ENCODE data around the gene TMEM185A. TPM values are rescaled to one million over a fixed set of nuclear protein-coding genes. Genes with fewer than 3 reads are reported as not detected.
A peak's percentile ranks its signal among the peaks of the same experiment; 100 is the strongest.

The TMEM185A gene
- total and polyA plus RNA-seq, 2 donors (not counting 1 experiment from before 2014, with no cell fraction given) = 17.3 to 24.9 TPM

GRCh38 chrX:149638860-149639259 lies 7.3 kb upstream of the TMEM185A start:
- Histone ChIP-seq H3K27me3 (ENCODE audit: control insufficient read depth, insufficient read depth, low read length) (no peaks in the 10 kb centered on the region), H3K4me1 (ENCODE audit: control insufficient read depth, extremely low read depth, insufficient read depth, low read length) (no peaks in the 10 kb centered on the region), H2AFZ (ENCODE audit: low read length) (no peak overlapping the region), H3K4me2 (ENCODE audit: extremely low read depth, insufficient read depth, low read length) (no peak overlapping the region), H3K9ac (ENCODE audit: insufficient read depth, low read length) (no peak overlapping the region), H3K9me3 (ENCODE audit: control insufficient read depth, insufficient read depth, low read depth, low read length) (no peaks in the 10 kb centered on the region), H3K79me2 (ENCODE audit: control insufficient read depth, insufficient read depth, low read length) (no peaks in the 10 kb centered on the region), H3K4me3 (replicated peaks in 1 of 4; ENCODE audit: control extremely low read depth in 1 of 4, insufficient read depth in 1 of 4, low read depth in 3 of 4, low read length in 4 of 4) (no peak overlapping the region), H3K36me3 (ENCODE audit: control insufficient read depth, insufficient read depth, low read length) (no peaks in the 10 kb centered on the region), H4K20me1 (ENCODE audit: control insufficient read depth, extremely low read depth, insufficient read depth, low read length) (no peaks in the 10 kb centered on the region), H3K27ac (ENCODE audit: insufficient read depth, low read length) (no peak overlapping the region)
- TF ChIP-seq EZH2 (IDR thresholded peaks at IDR 0.05; ENCODE audit: low read length, missing control alignments) = no peak
- no peak for TF ChIP-seq CTCF (conservative IDR thresholded peaks at IDR 0.05 in 1 of 2, IDR thresholded peaks at IDR 0.05 in 1 of 2; ENCODE audit: low read depth in 1 of 2, low read length in 2 of 2)
- peak in 1 of 2 donors; percentile 82 for DNase-seq (ENCODE audit: low read depth in 2 of 2)

GRCh38 chrX:149633511-149633910 lies 1.9 kb upstream of the TMEM185A start:
- Histone ChIP-seq H2AFZ (ENCODE audit: low read length) (no peak overlapping the region), H3K27ac (ENCODE audit: insufficient read depth, low read length) (no peak overlapping the region), H3K9me3 (ENCODE audit: control insufficient read depth, insufficient read depth, low read depth, low read length) (no peaks in the 10 kb centered on the region), H4K20me1 (ENCODE audit: control insufficient read depth, extremely low read depth, insufficient read depth, low read length) (no peaks in the 10 kb centered on the region), H3K27me3 (ENCODE audit: control insufficient read depth, insufficient read depth, low read length) (peaks cover 5% of the 10 kb centered on the region), H3K4me3 (replicated peaks in 1 of 4; ENCODE audit: control extremely low read depth in 1 of 4, insufficient read depth in 1 of 4, low read depth in 3 of 4, low read length in 4 of 4) (no peak overlapping the region), H3K4me1 (ENCODE audit: control insufficient read depth, extremely low read depth, insufficient read depth, low read length) (peaks cover 2% of the 10 kb centered on the region), H3K9ac (ENCODE audit: insufficient read depth, low read length) (no peak overlapping the region), H3K79me2 (ENCODE audit: control insufficient read depth, insufficient read depth, low read length) (peaks cover 11% of the 10 kb centered on the region), H3K4me2 (ENCODE audit: extremely low read depth, insufficient read depth, low read length) (no peak overlapping the region), H3K36me3 (ENCODE audit: control insufficient read depth, insufficient read depth, low read length) (no peaks in the 10 kb centered on the region)
- DNase-seq (ENCODE audit: low read depth in 2 of 2) = no peak
- no peak for TF ChIP-seq EZH2 (IDR thresholded peaks at IDR 0.05; ENCODE audit: low read length, missing control alignments)
- no peak for TF ChIP-seq CTCF (conservative IDR thresholded peaks at IDR 0.05 in 1 of 2, IDR thresholded peaks at IDR 0.05 in 1 of 2; ENCODE audit: low read depth in 1 of 2, low read length in 2 of 2)

GRCh38 chrX:149630681-149631233 lies 835 bp downstream of the TMEM185A start:
- Histone ChIP-seq H3K27me3 (ENCODE audit: control insufficient read depth, insufficient read depth, low read length) (peaks cover 5% of the 10 kb centered on the region), H2AFZ (ENCODE audit: low read length) (peak overlapping the region; percentile 62), H3K4me2 (ENCODE audit: extremely low read depth, insufficient read depth, low read length) (peak overlapping the region; percentile 82), H3K4me3 (replicated peaks in 1 of 4; ENCODE audit: control extremely low read depth in 1 of 4, insufficient read depth in 1 of 4, low read depth in 3 of 4, low read length in 4 of 4) (peak overlapping the region; percentile 53 to 83 (median 64)), H3K36me3 (ENCODE audit: control insufficient read depth, insufficient read depth, low read length) (no peaks in the 10 kb centered on the region), H3K9ac (ENCODE audit: insufficient read depth, low read length) (peak overlapping the region; percentile 53), H4K20me1 (ENCODE audit: control insufficient read depth, extremely low read depth, insufficient read depth, low read length) (no peaks in the 10 kb centered on the region), H3K79me2 (ENCODE audit: control insufficient read depth, insufficient read depth, low read length) (peaks cover 18% of the 10 kb centered on the region), H3K4me1 (ENCODE audit: control insufficient read depth, extremely low read depth, insufficient read depth, low read length) (peaks cover 2% of the 10 kb centered on the region), H3K9me3 (ENCODE audit: control insufficient read depth, insufficient read depth, low read depth, low read length) (no peaks in the 10 kb centered on the region), H3K27ac (ENCODE audit: insufficient read depth, low read length) (peak overlapping the region; percentile 54)
- DNase-seq (ENCODE audit: low read depth in 2 of 2) = peak; percentile 48 to 53
- TF ChIP-seq CTCF (conservative IDR thresholded peaks at IDR 0.05 in 1 of 2, IDR thresholded peaks at IDR 0.05 in 1 of 2; ENCODE audit: low read depth in 1 of 2, low read length in 2 of 2) = peak in 1 of 2 donors; percentile 37
- TF ChIP-seq EZH2 (IDR thresholded peaks at IDR 0.05; ENCODE audit: low read length, missing control alignments) = no peak
